HG03280 (cell line): ENCODE measurements around the gene RAVER1.

ENCODE experiments used
- ATAC-seq: cut with Tn5 transposase; IDR thresholded peaks from one replicate; pipeline ENCODE4 v1.9.1; 2021; ENCODE audit warnings: mild to moderate bottlenecking, moderate library complexity; ENCODE audit not compliant: unreplicated experiment

The RAVER1 gene

GRCh38 chr19:10270616-10271394, 62.5 kb downstream of the RAVER1 start, which contains the start of gene ICAM1:
Gene ICAM1 (plus strand): TSS chr19:10271120. CDS start chr19:10271160, 40 bp downstream.
- no peak for ATAC-seq

DNA sequence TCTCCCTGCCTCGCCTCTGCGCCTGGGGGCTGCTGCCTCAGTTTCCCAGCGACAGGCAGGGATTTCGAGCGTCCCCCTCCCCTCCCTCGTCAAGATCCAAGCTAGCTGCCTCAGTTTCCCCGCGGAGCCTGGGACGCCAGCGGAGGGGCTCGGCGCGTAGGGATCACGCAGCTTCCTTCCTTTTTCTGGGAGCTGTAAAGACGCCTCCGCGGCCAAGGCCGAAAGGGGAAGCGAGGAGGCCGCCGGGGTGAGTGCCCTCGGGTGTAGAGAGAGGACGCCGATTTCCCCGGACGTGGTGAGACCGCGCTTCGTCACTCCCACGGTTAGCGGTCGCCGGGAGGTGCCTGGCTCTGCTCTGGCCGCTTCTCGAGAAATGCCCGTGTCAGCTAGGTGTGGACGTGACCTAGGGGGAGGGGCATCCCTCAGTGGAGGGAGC, 63.1 kb downstream of the RAVER1 start:
- peak; percentile 32 for ATAC-seq

GRCh38 chr19:10269333-10270179, 63.8 kb downstream of the RAVER1 start:
- ATAC-seq, result peak; percentile 35

DNA sequence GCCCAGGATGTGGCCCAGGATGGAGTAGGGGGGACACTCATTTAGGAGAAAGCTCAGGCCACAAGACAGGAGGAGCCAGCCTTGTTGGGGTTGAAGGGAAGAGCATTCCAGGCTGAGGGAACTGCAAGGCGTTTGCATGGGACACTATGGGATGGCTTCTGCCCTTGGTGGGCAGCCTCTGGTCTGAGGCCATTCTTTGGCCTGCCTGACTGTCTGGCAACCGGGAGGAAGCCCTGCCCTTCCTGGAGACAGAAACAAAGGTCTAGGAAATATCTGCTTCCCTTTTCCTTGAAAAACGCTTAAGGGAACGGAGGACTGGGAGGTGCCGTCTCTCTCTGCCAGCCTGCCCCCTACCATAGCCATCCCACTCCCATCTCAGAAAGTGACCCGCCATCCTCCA, 65.3 kb downstream of the RAVER1 start:
- ATAC-seq, result no peak

- no peak for ATAC-seq
Measured at GRCh38 chr19:10266706-10267105, 66.6 kb downstream of the RAVER1 start.
